NCI-H524 treated with DMSO at 0.1 percent for 48 hours (cell line): ENCODE measurements around the gene APOO.
A peak's percentile ranks its signal among the peaks of the same experiment; 100 is the strongest.

Experiments used
- DNase-seq: peaks from one replicate; lab custom pipeline; 2025; lab: John Stamatoyannopoulos, UW

The APOO gene

DNA sequence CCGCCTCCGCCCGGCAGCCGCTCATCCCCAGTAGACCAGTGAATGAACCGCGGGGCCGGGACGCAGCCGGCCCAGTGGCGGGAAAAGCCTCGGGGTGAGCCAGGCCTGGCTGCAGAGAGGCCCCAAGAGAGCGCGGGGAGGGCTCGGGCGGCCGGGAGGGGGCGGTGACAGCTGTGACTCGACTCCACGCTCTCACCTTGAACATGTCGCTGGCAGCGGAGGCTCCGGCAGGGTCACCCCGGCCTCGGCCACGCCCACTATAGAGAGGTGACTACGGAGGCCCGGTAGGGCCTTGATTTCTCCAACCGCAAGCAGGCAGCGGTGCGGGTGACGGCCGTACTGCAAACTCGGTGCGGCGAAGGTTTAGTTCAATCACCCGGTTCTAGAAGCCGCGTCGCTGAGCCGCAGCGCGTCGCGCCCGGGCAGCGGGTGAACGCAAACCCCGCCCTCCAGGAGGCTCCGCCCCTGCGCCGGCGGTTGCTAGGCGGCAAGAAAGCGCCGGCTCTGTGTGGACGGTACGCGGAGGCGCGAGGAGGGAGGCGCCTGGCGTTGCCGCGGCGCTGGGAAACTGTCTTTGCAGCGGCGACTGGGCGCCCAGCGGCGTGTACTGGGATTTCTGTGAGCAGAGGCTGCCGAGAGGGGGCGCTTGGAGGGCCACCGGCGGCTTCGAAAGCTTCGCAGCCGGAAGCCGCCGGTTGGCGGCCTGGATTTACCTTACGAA is at the start of gene APOO, which contains the start of gene CXorf58:
Gene APOO, minus strand, starts transcription at position 441 of the 721 bp plus-strand sequence. Its CDS starts 236 bp downstream, at position 205.
Gene CXorf58, plus strand, starts transcription at position 509 of the 721 bp plus-strand sequence. CDS start 2,297 bp downstream, outside the sequence.
- DNase-seq = peak; percentile 83

DNA sequence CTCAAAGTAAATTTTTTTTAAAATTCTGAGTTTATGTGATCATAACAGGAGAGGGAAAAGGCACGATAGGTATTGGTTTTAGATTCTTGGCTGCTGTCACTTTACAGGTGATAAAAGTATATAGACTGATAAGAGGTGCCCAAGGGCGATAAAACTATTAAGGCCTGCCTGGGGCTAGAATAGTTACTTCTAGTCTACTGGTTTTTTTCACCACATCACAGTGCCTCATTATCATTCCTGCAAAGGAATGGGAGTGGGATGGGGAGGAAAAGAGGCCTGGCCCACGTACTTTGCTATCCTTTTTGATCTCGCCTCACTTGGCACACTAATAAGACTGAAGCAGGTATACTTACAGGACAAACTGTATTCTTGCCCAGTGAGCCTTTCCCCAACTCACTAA is 46.7 kb upstream of the APOO start:
- no peak for DNase-seq

DNA sequence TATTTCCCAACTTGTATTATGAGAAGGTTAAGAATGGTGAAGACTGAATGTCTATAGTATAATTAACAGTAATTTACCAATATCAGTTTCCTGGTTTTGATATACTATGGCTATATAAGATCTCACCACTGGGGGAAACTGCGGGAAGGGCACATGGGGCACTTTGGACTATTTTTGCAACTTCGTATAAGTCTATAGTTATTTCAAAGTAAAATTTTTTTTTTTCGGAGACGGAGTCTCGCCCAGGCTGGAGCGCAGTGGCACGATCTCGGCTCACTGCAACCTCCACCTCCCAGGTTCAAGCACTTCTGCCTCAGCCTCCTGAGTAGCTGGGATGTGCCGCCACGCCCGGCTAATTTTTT is 46.2 kb upstream of the APOO start:
- DNase-seq = no peak

DNA sequence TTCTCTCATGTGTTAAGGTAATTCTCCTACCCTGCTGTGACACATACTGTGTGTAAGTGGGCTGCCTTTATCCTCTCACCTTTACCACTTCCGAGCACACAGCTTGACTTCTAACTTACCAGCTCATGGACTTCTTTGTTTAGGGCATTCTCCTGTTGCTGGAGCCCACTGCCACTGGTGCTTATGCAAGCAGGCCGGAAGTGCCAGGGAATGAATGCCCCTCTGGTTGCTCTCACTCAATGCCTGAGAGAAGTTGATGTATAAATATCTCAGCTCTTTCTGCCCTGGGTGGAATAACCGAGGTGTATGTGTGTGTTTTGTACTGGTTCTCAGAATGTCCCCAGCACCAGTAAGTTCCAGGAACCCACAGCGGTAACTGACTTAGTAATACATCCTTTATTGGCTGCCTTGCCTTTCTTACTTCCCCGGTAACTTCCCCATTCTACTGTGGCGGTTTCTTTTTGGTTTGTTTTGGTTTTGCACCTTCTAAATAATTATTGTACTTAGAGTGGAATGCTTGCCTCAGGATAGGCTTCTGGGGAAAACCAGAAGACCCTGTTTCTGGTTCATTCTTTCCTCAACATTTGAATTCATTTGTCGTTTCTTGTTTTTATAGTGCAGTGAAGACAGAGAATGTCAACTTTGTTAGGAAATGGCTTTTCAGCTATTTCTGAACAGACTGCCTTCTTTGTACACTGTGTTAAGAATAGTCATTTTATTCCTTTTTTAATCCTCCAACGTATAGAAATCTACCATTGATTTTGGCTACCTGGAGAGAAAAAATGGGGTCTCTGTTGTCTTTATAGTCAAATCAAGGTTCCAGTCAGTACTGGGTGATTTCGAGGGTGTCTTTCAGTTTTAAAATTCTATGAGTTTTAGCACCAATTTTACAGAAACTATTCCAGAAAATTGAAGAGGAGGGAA is 45.5 kb upstream of the APOO start:
- no peak for DNase-seq

DNA sequence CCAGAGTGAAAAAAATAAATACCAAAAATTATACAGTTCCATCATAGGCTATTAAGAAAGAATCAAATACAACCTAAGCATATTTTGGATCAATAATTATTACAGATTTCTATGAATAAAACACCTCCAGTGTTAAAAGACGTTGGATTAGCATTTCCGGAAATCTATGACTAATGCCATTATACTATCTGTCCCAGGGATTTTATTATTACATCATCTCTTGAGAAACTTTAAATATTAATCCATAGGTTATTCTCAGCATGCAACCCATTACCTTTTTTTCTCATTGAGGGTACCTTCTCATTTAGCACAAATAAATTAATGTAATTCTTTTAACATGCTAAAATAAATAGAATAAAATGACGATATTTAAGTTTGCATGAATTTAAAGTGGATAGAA is 44.7 kb upstream of the APOO start:
- DNase-seq = no peak

DNA sequence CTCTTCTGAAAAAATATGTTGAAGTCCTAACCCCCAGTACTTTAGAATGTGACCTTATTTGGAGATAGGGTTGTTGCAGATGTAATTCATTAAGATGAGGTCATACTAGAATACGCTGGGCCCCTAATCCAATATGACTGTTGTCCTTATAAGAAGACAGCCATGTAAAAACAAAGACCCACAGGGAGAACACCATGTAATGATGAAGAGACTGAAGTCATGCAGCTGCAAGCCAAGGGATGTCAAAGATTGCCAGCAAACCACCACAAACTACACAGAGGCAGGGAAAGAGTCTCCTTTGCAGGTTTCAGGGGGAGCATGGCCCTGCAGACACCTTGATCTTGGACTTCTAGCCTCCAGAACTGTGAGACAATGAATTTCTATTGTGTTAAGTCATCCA is 37.5 kb upstream of the APOO start:
- no peak for DNase-seq

DNA sequence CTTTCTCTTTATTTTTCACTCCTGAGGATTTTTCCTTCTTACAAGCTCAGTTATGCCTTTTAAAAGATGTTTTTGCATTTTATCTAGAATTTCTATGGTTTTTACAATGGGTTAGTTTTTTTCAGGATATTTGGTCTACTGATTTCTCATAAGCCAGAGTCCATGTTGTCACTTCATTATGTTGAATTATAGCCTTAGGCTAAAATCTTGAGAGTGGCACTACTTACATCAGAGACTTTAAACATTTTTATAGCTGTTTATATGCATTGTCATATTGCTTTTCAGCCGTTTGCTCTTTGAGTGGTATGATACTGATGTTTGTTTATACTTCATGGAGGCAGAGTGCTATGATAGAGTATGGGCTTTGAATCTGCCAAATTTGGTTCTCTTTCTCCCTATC is 36.5 kb upstream of the APOO start:
- no peak for DNase-seq

DNA sequence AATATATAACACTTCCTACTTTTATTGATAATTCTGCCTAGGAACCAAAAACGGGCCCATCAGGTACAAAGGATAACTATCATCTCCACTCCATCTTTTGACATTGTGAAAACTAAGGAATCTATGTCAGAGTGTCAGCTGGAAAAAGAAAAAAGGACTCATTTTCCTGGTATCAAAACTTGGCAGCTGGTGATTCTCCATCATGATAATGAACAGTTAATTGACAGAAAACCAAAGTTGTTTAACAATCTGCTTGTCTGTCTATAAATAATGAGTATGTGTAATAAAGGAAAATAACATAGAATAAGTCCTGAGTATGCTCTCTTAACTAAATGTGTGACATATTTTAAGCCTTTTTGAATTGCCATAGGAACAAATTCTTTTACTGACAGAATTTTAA is 31.5 kb upstream of the APOO start:
- no peak for DNase-seq

DNA sequence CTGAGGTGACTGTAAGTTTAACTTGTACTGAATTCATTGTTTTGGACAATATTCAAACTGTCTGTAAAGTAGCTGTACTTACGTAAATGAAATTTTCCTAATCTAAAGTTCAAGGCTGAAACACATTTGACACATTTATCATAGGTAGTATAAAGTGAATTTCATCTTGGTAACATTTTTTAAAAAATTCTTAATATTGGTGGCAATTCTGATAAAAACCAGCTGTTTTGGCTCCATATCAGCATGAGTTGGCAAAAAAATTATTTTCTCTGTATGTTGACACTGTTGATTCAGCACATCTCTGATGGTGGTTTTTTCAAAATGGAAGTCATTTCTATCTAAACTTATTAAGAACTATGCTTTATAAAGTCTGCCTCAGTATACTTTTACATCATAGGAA is 31.0 kb upstream of the APOO start:
- DNase-seq = no peak

DNA sequence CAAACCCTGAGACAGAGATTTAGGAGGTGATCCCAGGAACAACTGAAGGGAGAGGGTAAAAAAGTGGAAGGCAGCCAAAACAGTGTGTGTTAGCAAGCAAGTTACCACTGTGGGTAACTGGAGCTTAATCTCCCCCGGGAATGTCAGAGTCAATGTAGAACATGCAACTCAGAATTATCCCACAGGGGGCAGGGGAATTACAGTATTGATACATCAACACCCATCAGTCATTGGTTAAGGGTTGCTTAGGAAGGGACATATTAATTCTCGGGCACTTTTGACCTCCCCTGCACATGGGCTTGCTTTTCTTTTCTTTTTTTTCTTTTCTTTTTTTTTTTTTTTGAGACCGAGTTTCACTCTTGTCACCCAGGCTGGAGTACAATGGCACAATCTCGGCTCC is 29.4 kb upstream of the APOO start:
- peak; percentile 30 for DNase-seq

DNA sequence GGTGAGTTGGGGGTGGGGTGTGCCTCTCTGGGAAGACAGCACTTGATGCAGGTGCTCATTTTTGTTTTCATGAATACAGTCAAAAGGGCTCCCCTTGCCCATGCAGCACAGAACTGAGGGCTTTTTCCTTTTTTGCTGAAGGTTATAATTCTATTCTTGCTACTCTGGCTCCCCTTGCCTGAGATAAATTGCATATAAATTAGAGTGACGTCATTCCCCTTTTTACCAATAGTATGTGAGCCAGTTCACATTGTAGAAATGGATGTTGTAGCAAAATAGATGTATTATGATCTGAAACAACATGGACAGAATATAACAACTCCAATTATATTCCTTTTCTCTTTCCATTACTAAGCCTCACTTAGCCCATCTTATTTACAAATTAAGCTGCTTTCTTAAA is 28.4 kb upstream of the APOO start:
- DNase-seq = peak; percentile 21

DNA sequence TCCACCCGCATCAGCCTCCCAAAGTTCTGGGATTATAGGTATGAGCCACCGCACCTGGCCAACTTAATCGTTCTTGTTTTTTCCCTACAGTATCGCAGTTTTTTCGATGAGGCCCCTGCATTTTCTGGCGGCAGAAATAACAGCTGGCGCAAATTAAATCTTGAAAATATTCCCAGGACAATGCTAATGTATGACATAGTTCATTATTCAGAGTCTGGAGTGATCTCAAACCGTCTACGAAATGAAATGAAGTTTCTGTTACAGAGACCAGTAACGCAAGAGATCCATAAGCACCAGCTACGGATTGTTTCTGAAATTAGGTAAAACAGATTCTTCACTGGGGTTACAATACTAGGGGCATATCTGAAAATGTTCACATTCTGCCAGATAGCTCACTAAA is 27.4 kb upstream of the APOO start:
- no peak for DNase-seq

DNA sequence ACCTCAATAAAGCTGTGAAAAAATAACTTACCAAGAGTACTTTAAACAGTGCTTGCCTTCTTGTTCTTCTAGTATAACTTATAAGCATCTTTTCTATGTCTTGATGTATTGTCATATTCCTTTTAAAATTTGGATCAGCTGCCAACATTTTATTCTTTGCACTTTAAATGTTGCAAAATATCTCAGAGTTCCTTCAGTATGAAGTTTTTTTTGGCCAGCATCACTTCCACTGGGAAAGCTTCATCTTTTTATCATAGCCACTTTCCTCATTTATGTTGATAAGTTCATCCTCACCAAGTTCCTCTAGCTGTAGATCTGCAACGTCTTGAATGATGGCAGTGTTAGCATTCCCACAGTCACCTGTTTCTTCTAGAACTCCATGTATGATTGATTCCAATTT is 24.3 kb upstream of the APOO start:
- DNase-seq = no peak

DNA sequence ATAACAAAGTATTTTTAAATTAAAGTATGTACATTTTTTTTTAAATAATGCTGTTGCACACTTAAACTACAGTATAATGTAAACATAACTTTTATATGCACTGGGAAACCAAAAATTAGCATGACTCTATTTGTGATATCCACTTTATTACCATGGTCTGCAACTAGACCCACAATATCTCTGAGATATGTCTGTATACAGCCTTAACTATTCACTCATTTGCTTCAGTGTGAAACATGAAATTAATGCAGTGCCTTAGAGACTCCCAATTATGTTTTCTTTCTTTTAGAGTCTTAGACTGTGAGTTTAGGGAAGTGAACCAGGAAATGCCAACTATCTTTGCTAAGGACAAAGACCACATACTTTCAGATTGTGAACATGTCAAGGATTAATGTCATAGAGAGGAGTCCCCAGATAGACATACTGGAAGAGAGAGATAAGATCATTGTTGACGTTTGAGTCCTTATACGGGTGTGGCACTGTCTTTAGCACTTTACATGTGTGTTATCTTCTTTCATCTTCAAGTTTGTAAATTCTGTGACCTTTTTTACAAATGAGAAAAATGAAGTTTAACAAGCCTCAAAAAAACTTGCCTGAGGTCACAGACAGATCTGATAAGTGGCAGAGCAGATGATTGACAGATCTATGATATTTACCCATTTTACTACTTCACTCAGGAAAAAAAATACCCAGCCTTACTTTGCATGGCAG is 23.3 kb upstream of the APOO start:
- DNase-seq = no peak

DNA sequence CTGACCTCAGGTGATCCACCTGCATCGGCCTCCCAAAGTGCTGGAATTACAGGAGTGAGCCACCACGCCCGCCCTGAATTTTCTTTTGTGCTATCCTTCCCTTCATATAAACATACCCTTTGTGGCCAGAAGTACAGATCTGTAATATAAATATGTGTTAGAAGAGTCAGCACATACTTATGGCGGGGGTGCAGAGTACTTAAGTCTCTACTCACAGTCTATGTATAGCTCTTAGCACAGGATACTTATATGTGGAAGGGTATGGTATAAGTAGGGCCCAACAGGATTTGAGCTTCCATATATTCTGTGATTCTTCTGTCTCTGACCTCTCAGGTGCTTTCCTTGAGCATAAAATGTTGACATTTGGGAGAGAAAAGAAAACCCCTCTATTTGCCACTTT is 18.3 kb upstream of the APOO start:
- no peak for DNase-seq

DNA sequence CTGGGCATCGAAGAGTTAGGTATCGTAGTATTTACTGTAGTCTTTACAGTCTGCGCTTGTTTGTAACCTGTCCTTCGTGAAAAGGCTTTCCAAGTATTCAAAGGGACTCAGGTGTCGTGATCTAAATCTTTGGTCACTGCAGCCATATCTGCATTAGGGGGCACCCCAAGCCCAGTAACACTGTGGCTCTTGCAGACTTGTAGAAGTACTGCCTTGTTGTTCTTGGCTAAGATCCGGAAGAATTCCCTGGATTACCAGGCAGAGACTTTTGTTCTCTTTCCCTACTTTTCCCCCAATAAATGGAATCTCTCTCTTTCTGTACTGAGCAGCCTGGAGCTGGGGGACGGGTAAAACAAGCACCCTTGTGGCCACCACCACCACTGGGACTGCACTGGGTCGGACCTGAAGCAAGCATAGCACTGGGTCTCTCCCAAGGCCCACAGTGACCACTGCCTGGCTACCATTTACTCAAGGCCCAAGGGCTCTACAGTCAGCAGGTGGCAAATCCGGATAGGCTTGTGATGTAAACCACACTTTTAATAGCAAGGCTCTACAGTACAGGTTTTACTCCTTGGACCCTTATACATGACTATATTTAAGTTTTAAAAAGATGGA is 12.1 kb upstream of the APOO start:
- no peak for DNase-seq

DNA sequence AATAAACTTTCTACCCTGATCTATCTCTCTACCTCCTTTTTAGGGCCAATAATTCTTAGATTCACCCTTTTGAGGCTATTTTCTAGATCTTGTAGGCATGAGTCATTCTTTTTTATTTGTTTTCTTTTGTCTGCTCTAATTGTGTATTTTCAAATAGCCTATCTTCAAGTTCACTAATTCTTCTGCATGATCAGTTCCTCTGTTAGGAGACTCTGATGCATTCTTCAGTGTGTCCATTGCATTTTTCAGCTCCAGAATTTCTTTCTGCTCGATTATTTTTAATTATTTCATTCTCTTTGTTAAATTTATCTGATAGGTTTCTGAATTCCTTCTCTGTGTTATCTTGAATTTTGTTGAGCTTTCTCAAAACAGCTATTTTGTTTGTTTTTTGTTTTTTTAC is 11.4 kb upstream of the APOO start:
- no peak for DNase-seq

DNA sequence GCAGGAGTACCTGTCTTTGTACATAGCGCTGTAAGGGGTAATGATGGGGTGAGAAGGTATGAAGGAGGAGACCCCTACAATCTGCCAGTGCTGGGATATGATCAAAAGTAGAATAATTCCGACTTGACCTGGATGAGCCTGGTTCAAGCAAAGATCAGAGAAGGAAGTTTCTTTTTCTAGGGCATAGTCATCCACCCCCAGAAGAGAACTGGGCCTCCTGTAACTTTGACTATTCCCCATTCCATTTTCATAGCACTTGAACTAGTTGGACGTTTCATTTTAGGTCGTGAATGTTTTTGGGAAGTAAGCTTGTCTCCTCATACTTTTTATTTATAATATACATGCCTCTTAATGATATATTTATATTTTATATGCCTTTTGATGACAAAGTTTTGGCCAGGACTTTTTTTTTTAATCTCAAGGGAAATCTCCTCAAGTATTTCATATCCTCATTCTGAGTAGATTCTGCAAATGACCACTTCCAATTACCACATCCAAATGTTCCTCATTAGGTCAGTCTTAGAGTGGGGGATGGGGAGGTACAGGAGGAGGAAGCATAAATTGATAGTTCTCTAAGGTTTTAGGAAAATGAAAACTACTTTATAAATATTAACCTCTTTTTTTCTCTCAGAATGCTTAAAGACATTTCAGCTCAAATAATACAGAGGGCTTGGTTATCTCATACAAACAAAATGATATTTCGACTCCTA is 3.5 kb upstream of the APOO start:
- no peak for DNase-seq

DNA sequence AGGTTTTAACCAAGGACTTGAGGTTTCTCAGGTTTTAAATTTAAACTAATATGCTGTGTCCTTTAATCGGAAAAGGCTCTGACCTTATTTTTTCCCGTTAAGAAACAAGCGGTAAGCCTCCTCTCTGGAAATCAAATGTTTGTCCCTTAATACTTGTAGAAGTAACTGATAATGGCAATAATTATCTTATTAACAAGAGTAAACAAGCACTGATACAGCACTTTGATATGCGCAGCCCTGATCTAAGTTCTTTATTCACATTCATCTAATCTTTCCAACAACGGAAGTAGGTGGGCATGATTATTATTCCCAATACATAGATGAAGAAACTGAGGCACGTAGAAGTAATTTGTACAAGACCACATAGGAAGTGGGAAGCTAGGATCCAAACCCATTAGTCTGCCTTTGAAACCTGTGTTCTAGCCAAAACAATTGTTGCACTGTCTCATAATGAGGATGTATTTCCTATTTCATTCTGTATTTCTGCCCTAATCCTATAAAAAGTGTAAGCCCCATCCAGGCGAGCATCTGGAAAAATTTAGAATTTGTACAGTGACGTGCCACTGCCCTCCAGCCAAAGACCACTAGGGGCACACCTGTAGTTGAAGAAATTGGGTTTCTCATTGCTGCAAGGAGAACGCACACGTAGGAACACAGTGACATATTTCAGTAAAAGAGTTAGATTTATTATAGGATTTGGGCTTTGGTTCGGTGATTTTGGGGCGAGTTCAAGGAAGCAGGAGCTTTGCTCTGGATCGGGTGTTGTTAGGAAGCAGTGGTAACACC is 674 bp upstream of the APOO start:
- peak; percentile 54 for DNase-seq

DNA sequence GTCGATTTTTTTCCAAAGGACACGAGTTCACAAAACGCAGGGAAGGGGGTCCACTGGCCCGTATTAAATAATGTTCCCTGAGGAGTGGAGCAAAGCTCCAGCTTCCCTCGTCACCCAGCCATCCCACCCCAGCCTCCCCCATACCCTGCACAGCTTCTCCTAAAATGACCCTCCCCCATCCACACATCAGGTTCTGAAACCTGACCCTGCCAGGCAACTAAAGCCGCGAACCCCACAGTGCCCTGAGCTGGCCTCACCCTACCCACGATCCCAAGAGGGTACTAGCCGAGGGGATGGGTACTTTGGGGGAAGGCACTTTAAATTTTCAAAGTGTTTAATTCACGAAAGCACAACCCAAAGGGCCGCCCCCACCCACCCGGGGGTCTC is 634 bp downstream of the APOO start:
- DNase-seq = peak; percentile 17

DNA sequence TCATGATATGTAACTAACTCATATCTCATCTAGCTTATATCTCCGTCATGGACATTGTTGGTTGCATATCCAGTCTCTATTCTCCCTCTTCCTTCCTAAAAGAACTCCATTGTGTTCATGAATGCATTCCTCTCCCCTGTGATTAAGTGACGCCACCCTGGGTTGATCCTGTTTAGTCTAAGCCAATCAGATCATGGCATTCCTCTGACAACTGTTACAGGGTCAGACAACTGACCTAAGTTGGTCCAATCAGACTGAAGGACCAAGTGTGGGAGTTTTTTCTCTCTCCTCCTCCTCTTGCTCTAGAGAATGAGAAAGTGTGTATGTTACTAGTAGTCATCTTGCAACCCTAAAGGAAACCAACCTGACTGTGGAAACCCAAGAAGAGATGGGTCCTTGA is 3.6 kb downstream of the APOO start:
- no peak for DNase-seq
